Activated CD8-positive, alpha-beta memory T cell treated with anti-CD3 and anti-CD28 coated beads, Interleukin-2, amount 50 U/mL, for 24 hours (primary cell): ENCODE data around the gene SP140L.
A peak's percentile ranks its signal among the peaks of the same experiment; 100 is the strongest.
"Not testable (repeated sequence)": the region's sequence is repeated elsewhere in the genome, so short reads cannot be mapped to it uniquely, and the experiment has no call there.

ENCODE experiments used
- DNase-seq: peaks from one replicate; pipeline ENCODE4 v3.0.0-alpha.2; 2020; ENCODE audit errors: extremely low read depth

The SP140L gene

DNA sequence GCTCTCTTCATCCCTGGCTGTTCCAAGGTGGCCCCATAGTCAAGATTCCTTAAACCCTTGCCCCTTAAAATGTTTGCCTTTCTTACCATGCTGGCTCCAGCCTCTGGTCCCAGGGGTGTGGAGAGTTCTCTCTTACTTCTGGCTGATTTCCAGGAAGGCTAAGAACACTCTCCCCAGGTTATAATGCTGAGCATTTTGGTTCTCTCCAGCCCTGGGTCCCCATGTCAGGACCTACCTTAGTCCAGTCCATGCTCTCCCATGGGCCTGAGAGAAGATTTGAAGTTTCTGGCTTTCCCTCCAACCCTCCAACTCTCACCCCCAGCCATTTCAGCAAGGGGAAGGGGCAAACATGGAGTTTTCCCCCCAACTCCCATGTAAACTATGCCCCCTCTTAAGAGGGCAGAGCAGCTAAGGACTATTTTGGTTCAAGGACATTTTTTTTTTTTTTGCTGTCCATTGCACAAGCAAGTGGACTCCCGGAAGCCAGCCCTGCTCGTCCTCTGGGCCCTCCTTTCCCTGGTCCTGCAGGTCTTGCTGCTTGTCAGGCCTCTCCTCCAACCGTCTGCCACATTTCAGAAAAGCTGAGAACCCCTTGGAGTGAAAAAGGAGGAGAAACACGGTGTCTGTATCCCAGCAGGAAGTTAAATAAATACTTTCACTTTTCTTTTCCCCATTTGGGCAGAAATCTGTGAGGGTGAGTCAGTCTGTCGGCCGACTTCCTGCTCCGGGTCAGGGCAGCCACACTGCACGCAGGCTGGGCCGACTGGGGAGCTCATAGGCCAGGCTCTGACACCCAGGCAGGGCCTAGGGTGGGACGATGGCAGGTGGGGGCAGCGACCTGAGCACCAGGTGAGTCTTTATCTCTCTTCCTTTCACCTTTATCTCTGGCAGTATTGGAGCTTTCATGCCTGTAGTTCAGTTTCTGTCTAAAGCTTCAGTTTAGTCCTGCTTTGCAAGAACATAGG is at the start of gene SP140L:
Gene SP140L, plus strand, starts transcription at position 741 of the 965 bp plus-strand sequence. Its CDS starts 77 bp downstream, at position 818.
- DNase-seq: peak; percentile 38

DNA sequence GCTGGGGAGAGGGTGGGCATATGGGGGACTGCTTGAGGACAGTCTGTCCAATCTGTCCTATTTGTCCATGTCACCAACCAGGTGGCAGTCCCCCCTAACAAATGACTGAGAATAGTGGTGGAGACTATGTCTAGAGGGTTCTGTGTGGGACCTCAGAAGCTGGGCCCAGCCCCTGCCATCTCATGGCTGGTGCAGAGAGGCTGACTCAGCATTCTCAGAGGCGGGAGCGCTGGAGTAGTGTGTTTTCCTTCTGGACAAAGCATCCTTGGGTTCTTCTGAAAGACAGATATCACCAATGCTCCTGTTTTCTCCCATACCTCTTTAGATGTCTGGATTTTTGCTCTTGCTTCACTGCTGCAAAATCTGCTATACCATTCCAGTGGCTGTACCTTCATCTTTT is 44.1 kb upstream of the SP140L start:
- DNase-seq: no peak

DNA sequence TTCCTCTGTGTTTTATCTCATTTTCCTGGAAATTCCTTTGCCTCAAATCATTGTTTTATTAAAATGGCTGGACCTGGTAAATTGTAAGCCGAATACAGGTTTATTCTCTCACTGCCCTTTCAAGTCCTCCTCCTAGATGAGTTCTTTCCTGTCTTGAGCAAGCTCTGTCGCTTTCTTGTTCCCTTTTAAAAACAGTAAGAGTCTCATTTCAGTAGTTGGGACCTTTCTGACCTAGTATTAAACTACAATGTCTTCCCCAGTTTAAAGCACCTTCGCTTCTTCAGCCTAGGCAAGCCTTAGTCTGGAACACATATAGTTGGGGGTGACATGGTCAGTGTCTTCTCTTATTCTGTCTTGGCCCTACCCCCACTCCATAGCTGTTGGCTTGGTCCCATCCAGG is 40.9 kb upstream of the SP140L start:
- no peak for DNase-seq

DNA sequence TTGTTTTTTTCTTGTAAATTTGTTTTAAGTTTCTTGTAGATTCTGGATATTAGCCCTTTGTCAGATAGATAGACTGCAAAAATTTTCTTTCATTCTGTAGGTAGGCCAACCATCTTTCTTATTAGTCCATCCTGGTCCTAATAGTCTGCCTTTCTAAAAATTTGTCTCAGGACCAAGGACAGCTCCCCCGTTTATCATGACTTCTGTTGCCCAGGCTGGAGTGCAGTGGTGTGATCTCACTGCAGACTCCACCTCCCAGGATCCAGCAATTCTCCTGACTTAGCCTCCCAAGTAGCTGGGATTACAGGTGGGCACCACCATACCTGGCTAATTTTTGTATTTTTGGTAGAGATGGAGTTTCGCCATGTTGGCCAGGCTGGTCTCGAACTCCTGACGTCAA is 37.7 kb upstream of the SP140L start:
- not testable (repeated sequence) for DNase-seq

DNA sequence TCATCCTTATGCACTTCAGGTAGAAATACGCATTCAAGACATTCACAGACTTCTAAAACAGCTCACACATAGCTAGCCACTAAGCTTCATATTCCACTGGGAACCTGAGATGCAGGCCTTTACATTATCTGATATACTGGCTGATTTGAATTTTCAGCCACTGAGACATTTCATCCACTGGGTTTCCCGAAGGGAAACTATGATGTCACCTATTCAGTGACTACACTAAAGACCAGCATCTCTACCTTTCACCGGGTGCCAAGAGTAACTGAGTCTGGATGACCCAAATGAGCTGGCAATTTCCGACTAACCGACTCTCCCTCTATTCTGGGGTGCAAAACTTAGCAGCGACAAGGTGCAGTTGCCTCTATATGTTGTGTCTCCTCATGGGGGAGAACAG is 31.8 kb upstream of the SP140L start:
- no peak for DNase-seq

DNA sequence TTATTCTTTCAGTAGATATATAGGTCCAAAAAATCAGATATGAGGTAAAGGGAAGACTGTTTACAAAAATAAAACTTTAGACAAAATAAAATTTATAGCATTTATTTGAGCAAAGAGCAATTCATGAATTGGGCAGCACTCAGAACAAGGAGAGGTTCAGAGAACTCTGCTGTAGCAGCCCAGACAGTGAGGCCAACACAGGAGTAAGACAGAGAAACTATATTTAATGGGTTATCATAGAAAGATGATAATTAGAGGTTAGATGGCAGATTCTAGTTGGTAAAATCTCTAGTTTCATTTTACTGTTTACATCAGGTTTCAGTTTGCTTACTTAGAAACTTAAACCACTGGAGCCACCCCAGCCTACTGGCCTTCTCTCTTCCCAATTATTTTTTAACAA is 30.1 kb upstream of the SP140L start:
- DNase-seq: no peak

DNA sequence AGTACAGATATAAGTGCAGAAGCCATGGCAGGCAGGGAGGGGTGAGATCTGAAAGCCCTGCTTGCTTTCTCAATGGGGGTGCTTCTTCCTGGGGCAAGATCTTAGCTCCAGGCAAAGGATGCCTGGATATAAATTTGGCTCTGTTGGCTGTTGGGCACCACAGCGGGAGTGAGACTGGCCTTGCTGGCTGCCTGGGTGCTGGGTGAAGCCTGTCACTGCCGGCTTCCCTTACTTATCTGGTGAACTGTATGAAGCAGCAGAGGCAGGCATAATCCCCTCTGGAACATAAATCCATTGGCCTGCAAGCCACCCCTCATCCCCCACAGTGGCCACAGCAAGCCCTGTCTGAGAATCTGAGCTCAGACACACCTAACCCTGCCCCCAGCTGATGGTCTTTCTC is 27.4 kb upstream of the SP140L start:
- no peak for DNase-seq

DNA sequence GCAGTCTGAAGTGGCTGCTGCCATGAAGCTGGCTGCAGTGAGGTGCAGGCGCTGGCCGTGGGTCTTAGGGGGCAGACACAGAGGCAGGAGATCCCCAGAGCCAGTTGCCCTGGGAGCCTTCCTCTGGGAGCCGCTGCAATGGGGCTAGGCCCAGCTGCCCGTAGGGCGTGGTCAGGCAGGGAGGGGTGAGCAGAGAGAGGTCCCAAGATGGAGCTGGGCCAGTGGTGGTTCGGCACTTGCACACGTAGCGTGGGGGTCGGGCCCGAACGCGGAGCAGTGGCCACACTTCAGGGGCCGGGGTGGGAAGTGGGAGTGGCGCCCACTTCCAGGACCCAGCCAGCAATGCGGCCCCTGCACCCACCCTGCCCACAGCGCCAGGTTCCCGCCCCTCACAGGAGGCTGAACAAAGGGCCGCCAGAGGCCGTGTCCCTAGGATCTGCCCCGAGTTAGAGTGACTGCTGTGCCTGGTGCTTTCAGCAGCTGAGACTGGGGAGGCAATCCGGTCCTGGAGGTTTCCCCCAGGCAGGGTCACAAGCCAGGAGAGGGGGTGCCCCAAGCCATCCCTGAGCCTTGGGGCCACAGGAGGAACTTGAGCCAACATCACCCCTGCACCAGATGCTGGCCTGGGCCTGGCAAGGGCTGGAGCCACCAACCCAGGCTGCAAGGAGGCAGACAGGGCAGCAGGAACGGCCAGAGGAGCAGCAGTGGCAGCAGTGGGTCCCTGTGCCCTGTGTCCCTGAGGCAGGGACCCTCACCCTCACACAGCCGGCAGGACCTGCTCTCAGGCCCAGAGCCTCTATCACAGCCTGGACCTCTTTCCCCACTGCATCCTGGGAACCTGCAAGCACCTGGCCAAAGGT is 21.3 kb upstream of the SP140L start:
- DNase-seq: no peak

DNA sequence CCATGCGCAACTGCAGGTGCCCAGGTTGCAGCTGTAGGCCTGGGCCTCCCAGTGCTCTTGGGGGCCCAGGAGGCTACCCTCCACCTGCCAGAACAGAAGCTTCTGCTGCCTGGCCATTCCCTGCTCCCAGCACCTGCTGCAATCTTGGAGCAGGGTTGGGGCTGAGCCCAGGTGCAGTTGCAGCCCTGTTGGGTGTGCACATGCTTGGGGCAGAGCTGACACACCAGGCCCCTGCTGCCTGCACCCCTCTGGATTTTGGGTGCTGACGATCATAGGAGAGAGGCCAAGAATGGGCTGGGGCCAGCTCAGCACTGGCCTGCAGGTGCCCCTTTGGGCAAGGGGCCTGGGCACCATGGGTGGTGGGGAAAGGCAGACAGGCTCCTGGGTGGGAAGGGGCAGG is 20.5 kb upstream of the SP140L start:
- DNase-seq: no peak

DNA sequence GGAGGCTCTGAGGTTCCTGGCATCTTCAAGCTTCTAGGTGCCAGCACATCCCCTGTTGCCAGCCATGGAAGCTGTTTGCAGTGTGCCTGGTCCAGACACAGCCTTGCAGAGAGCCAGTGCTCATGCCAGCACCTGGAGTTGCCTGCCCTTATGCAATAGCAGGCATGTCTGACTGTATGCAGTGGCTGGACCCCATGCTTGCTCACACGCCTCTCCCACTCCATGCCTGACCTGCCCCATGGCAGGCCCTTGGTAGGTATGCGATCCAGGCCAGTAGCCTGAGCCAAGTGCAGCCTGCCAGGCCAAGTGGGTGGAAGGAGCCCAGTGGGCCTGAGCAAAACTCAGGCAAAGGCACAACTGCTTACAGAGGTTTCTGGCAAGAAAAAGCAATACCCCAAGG is 19.5 kb upstream of the SP140L start:
- no peak for DNase-seq

DNA sequence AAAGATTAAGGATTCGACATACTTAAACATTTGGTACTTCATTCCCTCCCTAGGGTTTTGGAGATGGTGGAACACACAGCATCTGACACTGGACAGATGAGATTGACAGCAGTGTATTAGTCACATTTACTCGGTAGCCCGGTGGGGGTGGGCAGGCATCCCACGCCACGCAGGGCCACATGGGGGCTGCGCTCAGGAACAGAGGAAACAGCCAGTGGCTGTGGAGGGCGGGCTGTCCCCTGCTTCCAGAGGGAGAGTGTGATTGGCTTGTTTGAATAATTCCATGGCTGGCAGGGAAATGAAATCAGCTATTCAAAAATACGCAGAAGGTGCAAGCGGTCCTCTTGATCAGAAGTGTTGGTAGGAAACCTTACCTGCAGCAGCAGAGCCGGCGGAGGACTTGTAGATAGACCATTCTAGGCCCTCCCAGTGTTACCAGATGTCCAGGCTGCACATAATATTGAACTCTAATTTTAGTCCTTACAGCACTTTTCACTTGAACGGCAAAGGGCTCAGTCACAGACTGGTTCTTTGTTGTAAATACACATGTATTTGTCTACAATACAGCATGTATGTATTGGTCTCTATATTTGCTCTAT is 18.5 kb upstream of the SP140L start:
- DNase-seq: no peak

DNA sequence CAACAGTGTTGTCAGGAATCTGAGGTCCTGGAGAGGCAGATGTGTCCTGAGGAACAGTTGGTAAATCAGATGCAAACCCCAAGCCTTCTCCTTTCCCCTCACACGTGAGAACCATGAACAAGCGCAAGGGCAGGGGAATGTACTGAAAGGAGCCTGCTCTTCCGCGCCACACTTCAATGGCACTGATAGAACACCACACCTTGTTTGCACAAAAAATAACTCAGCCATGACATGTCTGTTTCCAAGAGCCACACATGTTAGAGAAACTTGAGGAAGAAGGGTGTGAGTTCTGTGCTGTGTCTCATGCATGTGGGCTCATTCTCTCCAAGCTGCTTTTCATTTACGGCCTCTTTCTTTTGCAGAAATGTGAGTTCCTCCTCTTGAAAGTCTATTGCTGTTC is 16.2 kb upstream of the SP140L start:
- DNase-seq: not testable (repeated sequence)

DNA sequence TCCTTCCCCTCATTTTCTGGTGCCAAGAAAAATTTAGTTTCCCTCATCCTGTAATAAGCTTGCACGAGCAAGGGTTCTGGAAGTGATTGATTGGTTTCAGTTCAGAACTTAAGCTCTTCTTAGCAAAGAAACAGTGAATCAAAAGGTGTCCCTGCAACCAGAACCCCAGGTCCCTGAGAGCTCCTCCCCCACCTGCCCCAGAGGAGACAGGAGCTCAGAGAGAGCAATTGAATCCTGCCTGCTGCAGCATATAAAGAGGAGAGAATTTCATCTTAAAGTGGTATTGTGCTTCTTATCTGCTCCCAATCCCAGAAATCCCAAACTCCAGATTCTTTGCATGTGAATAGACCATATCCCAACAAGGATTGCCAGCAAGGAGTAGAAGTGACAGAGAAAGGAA is 15.4 kb upstream of the SP140L start:
- DNase-seq: not testable (repeated sequence)

DNA sequence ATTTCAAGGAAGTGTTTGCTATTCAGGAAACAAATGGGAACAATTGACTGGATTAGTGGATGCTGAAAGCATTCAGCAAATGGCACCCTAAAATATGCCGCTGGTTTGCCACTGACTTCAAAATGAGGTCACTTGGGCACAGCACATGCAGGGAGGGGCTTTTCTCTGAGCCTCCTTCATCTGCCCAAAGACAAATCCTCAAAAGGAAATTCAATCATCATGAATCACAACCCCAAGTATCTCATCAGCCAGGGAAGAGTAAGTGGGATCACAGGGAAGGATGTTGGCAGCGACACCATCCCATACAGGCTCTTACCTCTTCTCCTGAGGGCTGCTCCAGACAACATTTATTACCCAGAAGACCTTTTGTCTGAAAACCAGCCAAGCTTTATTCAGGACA is 14.4 kb upstream of the SP140L start:
- DNase-seq: no peak

DNA sequence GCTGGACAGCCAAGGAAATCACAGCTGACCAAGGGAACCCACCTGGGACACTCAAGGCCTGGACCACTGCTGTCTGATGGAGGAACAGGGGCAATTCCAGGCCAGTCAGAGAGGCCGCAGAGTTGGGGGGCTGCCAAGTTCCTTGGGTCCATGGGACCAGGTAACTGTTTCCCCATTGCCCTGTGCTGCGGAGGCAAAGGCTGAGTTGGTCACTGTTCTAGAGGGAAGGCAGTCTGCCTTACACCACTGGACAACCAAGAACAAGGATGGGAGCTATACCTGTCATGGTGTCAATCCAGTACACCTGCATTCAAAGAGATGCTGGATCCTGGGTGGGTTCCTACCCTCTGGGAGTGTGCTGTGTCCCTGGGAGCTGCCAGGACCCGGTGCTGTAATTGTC is 9.6 kb upstream of the SP140L start:
- no peak for DNase-seq

DNA sequence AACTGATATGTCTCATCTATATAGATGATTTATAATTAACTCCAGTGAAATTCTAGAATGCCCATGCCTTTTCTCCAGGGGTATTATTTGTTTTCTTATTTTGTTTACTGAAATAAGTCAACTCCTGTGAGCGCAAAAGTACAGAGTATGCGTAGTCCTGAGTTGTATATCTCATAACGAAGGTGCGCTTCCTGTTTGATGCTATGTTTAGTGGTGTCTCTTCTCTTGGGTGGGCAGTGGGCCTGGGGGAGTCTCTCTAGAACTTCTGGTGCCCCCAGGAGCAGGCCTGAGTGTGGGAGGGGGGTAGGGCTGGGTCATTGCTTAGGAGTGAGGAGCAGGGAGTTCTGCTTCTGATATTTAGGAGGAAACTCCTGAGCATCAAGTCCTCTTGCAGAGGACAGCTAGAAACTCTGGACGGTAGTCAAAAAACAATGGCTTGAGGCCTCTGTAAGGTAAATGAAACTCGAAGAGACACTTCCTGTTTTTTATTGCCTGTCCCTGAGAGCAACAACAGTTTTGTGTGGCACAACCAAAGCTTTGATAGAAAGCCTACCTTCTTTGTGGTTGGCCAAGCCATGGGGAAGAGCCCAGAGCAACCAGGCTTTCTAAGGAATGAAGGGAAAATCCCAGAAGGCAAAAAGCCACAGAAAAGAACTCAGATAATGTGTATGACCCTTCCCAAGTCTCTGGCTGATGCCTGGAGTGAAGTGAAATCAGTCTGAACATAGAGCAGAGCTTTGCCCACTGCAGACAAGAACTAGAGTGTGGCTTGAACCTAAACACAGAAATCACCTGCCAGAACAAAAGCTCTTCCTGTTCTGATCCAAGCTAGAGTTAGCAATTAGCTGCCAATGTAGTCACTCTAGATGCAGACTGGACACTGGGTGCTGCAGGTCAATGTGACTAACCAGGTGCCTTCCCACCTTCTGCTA is 8.5 kb upstream of the SP140L start:
- DNase-seq: no peak

DNA sequence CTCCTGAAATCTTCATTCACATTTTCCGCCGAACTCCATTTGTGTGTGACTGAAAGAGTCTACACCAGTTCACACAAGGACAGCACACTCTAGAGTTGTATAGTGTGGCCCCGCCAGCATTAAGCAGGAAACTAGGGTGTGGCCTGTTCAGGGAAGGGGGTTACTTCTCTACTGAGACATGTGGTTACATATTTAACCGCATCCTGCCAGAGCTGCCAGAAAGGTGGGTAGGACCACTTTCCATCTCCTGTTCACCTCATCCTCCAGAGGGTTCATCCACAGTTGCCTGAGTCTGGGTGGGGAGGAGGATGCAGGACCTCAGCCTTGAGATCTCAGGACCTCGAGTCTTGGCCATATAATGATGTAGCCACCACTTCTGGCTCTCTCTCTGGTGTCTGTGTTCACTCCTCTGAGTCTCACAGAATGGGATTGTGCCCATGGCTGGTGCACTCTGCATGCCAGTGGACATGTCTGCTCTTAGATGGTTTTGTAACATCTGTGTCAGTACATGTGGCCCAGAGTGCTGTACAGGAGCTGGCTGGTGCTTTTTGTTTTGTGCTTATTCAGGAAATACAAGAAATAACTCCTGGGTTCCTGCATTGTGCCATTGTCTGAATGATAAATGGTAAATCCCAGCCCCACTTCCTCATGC is 7.7 kb upstream of the SP140L start:
- DNase-seq: peak; percentile 30

DNA sequence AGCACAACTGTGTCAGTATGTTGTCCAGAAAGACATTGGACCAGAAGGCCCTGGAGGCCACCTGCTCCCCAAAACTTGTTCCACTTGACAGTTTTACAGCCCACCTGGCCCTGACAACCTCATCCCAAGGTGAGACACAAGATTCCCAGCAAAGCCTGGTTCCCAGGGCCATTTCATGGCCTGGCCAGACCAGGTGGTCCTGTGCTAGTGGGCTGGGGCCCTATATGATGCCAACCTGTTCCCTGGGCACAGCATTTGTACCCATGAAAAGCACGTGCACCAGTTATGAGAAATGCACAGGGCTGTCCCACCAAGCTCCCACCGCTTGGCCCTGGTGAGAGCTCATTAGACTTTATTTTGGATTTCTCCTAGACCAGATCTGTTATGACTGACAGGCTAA is 6.0 kb upstream of the SP140L start:
- no peak for DNase-seq

DNA sequence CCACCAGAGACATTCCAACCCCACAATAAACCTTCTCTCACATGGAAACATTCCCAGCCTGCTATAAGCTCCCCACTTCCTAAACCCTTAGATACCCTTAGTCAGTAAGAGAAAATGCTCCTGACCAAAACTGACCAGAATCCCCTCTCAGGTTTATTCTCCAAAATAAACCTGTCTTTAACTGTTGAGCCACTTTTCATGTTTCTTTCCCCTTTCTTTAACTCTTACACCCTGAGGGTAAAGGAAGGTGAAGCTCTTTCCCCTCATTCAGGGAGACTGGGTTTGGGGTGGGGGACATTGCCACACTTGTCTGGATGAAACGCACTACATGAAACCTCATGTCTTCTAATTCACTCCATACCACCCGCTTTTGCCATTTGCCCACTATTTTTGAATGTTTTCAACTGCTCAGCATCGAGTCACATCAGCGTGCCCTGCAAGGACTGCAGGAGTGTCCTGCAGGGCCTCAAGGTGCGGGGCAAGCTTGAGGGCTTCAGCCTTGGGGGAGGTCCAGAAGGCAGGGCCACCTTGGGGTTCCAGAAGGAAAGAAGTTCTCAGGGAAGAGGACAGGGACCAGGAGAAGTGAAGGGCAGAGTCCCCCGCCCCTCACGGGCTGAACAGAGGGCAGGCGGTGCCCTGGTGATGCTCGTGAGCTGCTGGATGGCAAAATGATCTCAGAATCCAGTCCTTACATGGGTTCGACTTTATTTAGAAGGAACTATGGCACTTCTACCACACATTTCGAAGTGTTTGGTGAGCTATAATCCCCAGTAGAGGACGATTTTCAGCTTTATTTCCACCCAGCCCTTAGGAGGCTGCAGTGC is 4.2 kb upstream of the SP140L start:
- no peak for DNase-seq
